T-helper 2 cell treated with Interferon-gamma antibody and Interleukin-4, amounts not matched to agents 5 μg/mL and 100 μg/mL, for 36 hours (primary cell): ENCODE data around the gene TBC1D10A.

Experiments
- DNase-seq: peaks from one replicate; pipeline ENCODE4 v3.0.0; 2021; ENCODE audit warnings: low spot score
- H3K27ac Mint-ChIP-seq: one replicate; pipeline ENCODE4 v1.8.0; 2021; ENCODE audit warnings: mild to moderate bottlenecking, mixed read lengths
- H3K27me3 Mint-ChIP-seq: one replicate; pipeline ENCODE4 v1.8.0; 2021; ENCODE audit warnings: low read depth, mixed read lengths
- H3K36me3 Mint-ChIP-seq: one replicate; pipeline ENCODE4 v1.8.0; 2021; ENCODE audit warnings: low read depth, mixed read lengths
- H3K4me1 Mint-ChIP-seq: one replicate; pipeline ENCODE4 v1.8.0; 2021; ENCODE audit warnings: low read depth, mixed read lengths
- H3K4me3 Mint-ChIP-seq: one replicate; pipeline ENCODE4 v1.8.0; 2022; ENCODE audit warnings: mild to moderate bottlenecking, moderate library complexity, mixed read lengths
- H3K9me3 Mint-ChIP-seq: one replicate; pipeline ENCODE4 v1.8.0; 2021; ENCODE audit warnings: mixed read lengths

Gene TBC1D10A

DNA sequence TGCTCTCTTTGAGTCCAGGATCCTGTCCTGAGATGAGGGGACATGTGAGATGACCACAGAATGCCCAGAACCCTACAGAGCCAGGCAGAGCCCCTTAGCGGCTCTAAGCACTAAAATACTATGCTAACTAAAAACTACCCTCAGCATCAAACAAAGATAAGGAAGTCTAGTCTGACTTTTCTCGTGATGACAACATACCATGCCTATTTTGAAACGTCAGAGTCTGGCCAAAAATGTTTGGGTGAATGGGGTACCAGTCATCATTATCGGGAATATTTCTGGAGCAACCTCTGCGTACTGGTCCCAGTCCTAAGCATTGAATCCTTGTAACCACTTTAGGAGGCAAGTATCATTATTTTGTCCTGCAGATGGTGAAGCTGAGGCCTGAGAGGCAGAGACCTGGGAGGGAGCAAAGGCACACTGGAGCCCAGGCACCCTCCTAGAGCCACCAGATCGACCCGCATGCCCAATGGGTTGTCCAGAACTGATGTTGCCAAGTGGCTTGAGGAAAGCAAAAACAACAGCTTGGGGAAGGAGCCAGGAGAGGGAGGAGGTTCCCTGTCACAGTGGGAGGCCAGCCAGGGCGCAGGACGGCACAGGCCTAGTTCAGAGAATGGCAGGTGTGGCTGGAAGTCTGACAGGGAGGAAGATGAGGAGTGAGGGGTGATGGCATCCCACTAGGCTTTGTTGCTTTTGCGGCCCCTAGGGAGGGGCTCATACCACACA lies 52.9 kb downstream of the TBC1D10A start:
- no peaks in the 10 kb centered on the region for H3K27me3 Mint-ChIP-seq
- H3K36me3 Mint-ChIP-seq: peaks cover 63% of the 10 kb centered on the region
- peak overlapping the region; percentile 65 for H3K27ac Mint-ChIP-seq
- no peaks in the 10 kb centered on the region for H3K9me3 Mint-ChIP-seq
- DNase-seq: no peak
- peaks cover 61% of the 10 kb centered on the region for H3K4me1 Mint-ChIP-seq
- H3K4me3 Mint-ChIP-seq: no peak overlapping the region

- Mint-ChIP-seq H3K27me3 (no peaks in the 10 kb centered on the region), H3K4me3 (no peak overlapping the region)
Observed at GRCh38 chr22:30272781-30273601, 53.8 kb downstream of the TBC1D10A start.

GRCh38 chr22:30270832-30271231 lies 55.9 kb downstream of the TBC1D10A start:
- H3K9me3 Mint-ChIP-seq: no peaks in the 10 kb centered on the region
- peak overlapping the region; percentile 52 for H3K27ac Mint-ChIP-seq
- no peaks in the 10 kb centered on the region for H3K27me3 Mint-ChIP-seq
- peaks cover 72% of the 10 kb centered on the region for H3K36me3 Mint-ChIP-seq
- no peak overlapping the region for H3K4me3 Mint-ChIP-seq
- H3K4me1 Mint-ChIP-seq: peaks cover 59% of the 10 kb centered on the region
- DNase-seq: no peak

More at GRCh38 chr22:30272781-30273601, 53.8 kb downstream of the TBC1D10A start:
- Mint-ChIP-seq H3K4me1 (peaks cover 63% of the 10 kb centered on the region), H3K36me3 (peaks cover 69% of the 10 kb centered on the region), H3K9me3 (no peaks in the 10 kb centered on the region), H3K27ac (peak overlapping the region; percentile 27)
- no peak for DNase-seq

GRCh38 chr22:30268331-30268730 lies 58.4 kb downstream of the TBC1D10A start:
- Mint-ChIP-seq H3K9me3 (no peaks in the 10 kb centered on the region), H3K27ac (peak overlapping the region; percentile 99), H3K36me3 (peaks cover 81% of the 10 kb centered on the region), H3K4me3 (peak overlapping the region; percentile 97), H3K4me1 (peaks cover 46% of the 10 kb centered on the region), H3K27me3 (no peaks in the 10 kb centered on the region)
- no peak for DNase-seq

DNA sequence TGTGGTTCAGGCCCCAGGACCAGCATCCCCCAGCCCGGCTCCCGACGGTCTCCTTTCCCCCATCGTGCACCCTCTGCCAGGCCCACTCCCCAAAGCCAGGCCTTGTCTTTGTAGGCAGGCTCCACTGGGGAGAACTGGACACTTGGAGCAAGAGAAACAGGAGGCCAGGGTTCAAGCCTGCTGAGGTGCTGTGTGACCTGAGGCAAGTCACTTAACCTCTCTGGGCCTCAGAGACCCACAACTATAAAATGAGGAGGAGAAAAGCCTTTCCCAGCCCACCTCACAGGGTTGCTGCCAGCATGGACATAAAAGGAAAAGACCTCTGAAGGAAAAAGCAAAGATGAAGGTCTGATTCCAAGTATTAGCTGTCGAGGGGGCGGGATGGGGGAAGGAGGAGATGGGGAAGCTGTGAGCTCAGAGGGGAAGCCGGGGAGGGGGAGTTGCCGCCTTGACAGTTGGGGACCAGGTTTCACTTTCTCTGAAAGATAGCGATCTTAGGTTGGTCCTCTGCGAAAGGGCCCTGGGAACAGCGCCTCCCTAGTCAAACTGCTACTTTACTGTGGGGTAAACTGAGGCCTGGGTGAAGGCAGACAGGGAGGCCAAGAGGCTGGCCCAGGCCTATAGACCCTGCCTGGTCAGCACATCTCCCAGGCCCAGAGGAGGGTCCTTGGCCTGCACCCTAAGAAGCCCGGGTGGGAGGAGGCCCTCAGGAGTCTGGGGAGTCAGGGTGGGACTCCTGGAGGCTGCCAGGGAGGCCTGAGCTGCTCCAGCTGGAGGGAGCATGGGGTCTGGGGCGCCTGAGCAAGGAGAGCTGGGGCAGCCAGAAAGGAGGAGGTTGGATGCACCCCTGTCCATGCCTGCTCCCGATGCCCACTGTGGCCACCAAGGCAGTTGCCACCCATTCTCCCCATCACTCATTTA lies 59.1 kb downstream of the TBC1D10A start:
- Mint-ChIP-seq H3K9me3 (no peaks in the 10 kb centered on the region), H3K27ac (peak overlapping the region; percentile 99), H3K4me3 (peak overlapping the region; percentile 97), H3K27me3 (no peaks in the 10 kb centered on the region), H3K4me1 (peaks cover 46% of the 10 kb centered on the region), H3K36me3 (peaks cover 81% of the 10 kb centered on the region)
- peak; percentile 68 for DNase-seq

GRCh38 chr22:30266445-30267381 lies 60.0 kb downstream of the TBC1D10A start, which contains the start of gene OSM:
OSM (minus strand) TSS chr22:30266851; CDS start chr22:30266799, 52 bp downstream.
- Mint-ChIP-seq H3K4me1 (peaks cover 53% of the 10 kb centered on the region), H3K9me3 (no peaks in the 10 kb centered on the region), H3K27ac (peak within 1 kb of the TSS; percentile 99), H3K27me3 (no peaks in the 10 kb centered on the region), H3K36me3 (peaks cover 87% of the 10 kb centered on the region), H3K4me3 (peak within 1 kb of the TSS; percentile 97)
- DNase-seq: peak; percentile 78

DNA sequence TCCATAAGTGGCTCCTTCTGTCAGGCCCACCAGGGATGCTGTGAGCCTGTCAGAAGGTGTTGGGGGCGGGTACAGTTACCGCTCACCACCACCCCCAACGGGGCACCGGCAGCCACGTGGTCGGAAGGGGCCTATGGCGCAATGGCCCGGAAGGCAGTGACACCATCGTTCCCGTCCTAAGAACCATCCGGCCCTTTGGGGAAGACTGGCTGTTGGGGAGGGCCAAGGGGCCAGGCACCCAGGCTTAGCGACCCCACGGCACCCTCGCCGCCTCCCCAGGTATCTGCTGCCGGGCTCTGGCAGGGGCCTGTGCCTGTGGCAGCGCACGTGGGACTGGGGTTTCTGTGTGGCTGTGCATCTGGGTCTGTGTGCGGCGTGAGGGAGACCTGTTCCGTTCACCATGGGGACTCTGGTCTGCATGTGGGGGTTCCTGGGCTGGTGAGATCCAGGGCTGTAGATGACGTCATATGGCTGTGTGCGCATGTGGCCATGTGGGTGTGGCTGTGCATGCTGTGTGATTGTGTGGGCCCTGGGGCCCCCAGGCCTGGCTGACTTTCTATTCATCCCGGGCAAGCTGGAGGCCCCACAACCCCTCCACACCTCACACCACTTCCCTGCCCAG lies 60.8 kb downstream of the TBC1D10A start:
- Mint-ChIP-seq H3K27ac (peak overlapping the region; percentile 99), H3K36me3 (peaks cover 85% of the 10 kb centered on the region), H3K27me3 (no peaks in the 10 kb centered on the region), H3K9me3 (no peaks in the 10 kb centered on the region), H3K4me3 (peak overlapping the region; percentile 97), H3K4me1 (peaks cover 55% of the 10 kb centered on the region)
- peak; percentile 88 for DNase-seq

GRCh38 chr22:30265131-30265720 lies 61.5 kb downstream of the TBC1D10A start:
- Mint-ChIP-seq H3K4me3 (peak overlapping the region; percentile 97), H3K36me3 (peaks cover 79% of the 10 kb centered on the region), H3K27ac (peak overlapping the region; percentile 99), H3K27me3 (no peaks in the 10 kb centered on the region), H3K9me3 (no peaks in the 10 kb centered on the region), H3K4me1 (peaks cover 52% of the 10 kb centered on the region)
- DNase-seq: no peak

DNA sequence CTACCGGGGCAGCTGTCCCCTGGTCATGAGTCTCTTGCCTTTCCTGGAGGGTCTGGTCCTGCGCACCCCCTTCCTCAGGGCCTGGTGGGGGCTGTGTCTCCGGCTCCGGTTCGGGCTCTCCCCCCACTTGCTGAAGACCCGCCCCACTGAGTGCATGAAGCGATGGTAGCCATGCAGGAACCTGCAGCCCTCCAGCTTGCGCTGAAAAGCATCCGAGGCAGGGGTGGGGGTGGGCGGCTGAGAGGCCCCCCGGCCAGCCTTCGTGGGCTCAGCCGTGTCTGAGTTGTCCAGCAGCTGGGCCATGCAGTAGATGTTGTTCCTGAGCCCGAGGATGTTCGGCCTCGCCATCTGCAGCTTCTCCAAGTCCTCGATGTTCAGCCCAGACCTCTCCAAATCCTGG lies 62.9 kb downstream of the TBC1D10A start:
- H3K4me3 Mint-ChIP-seq: peak overlapping the region; percentile 97
- peak overlapping the region; percentile 99 for H3K27ac Mint-ChIP-seq
- H3K9me3 Mint-ChIP-seq: no peaks in the 10 kb centered on the region
- H3K27me3 Mint-ChIP-seq: no peaks in the 10 kb centered on the region
- H3K4me1 Mint-ChIP-seq: peaks cover 48% of the 10 kb centered on the region
- no peak for DNase-seq
- H3K36me3 Mint-ChIP-seq: peaks cover 67% of the 10 kb centered on the region

DNA sequence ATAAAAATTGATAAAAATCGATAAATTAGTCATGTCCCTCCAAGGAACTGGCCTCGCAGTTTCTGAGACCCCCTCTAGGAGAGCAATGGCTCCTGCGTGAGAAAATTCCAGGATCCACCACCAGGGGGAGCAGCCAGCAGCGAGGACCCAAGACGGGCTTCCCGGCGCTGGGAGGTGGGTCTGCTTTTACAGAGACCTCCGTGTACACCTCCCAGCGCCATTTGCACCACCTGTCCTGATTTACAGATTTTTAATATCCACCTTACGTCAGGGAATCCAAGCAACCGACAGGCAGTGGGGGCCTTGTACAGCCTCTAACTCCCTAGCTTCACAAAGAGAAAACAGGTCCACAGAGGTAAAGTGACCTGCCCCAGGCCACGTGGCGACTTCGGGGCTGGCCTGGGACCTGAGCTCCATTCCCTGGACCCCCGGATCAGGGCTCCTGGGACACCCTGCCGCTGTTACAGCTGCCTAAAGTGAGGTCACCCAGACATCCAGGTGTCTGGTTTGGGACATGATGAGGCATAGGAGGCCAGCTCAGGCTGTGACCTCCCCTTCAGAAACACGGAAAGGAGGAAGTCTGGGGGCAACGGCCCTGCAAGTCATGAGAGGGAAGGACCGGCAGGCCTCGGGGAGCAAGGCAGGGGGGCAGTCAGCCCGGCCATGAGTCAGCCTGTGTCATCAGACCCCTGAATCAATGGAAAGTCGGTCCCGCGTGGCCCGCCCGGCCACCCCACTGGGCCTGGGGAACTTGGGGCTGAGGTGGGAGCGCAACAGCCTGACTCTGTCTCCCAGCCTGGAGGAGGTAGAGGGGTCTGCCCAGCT lies 63.6 kb downstream of the TBC1D10A start:
- peaks cover 45% of the 10 kb centered on the region for H3K4me1 Mint-ChIP-seq
- H3K4me3 Mint-ChIP-seq: peak overlapping the region; percentile 97
- no peaks in the 10 kb centered on the region for H3K9me3 Mint-ChIP-seq
- H3K27me3 Mint-ChIP-seq: no peaks in the 10 kb centered on the region
- H3K27ac Mint-ChIP-seq: peak overlapping the region; percentile 87
- H3K36me3 Mint-ChIP-seq: peaks cover 60% of the 10 kb centered on the region
- DNase-seq: peak; percentile 71

DNA sequence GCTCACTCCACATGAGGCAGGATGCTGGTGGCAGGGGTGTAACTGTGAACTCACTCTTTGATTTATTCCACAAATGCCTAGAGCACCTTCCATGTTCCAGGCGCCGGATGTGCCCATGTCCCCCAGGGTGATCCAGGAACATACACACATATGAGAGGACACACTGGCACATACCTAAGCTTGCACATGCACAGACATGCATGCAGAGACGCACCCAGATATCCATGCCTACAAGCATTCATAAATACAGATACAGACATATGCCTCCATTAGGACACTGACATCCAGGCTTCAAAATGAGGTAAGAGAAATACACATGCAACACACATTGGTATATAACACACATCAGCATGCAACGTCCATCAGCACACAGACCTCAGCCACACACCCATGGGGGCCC lies 64.6 kb downstream of the TBC1D10A start:
- peak overlapping the region; percentile 83 for H3K27ac Mint-ChIP-seq
- H3K9me3 Mint-ChIP-seq: no peaks in the 10 kb centered on the region
- no peak for DNase-seq
- no peaks in the 10 kb centered on the region for H3K27me3 Mint-ChIP-seq
- H3K36me3 Mint-ChIP-seq: peaks cover 54% of the 10 kb centered on the region
- peak overlapping the region; percentile 97 for H3K4me3 Mint-ChIP-seq
- H3K4me1 Mint-ChIP-seq: peaks cover 44% of the 10 kb centered on the region
